Measurements from ENCODE around the gene CTSZ.
A peak's percentile ranks its signal among the peaks of the same experiment; 100 is the strongest.

CTSZ gene

GRCh38 chr20:59010995-59011873 is 4.2 kb upstream of the CTSZ start:
- no peak overlapping the region for H3K4me3 ChIP-seq (ENCODE audit: low read depth, low read length)
- H3K36me3 ChIP-seq (replicated peaks), result no peaks in the 10 kb centered on the region
- no peaks in the 10 kb centered on the region for H3K27me3 ChIP-seq (replicated peaks)
- in situ Hi-C loops (cut with HindIII; ENCODE audit: low pct_ligation_motif_present, low sequenced_read_pairs), result no loop called here
- TF ChIP-seq, protein P1, sequence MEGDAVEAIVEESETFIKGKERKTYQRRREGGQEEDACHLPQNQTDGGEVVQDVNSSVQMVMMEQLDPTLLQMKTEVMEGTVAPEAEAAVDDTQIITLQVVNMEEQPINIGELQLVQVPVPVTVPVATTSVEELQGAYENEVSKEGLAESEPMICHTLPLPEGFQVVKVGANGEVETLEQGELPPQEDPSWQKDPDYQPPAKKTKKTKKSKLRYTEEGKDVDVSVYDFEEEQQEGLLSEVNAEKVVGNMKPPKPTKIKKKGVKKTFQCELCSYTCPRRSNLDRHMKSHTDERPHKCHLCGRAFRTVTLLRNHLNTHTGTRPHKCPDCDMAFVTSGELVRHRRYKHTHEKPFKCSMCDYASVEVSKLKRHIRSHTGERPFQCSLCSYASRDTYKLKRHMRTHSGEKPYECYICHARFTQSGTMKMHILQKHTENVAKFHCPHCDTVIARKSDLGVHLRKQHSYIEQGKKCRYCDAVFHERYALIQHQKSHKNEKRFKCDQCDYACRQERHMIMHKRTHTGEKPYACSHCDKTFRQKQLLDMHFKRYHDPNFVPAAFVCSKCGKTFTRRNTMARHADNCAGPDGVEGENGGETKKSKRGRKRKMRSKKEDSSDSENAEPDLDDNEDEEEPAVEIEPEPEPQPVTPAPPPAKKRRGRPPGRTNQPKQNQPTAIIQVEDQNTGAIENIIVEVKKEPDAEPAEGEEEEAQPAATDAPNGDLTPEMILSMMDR (IDR thresholded peaks at IDR 0.05; ENCODE audit: low read depth, low read length, missing control alignments), result no peak
- peak overlapping the region; percentile 74 for H3K27ac ChIP-seq
- DNase-seq, result peak; percentile 93

- peak overlapping the region; percentile 74 for H3K27ac ChIP-seq
Observed at GRCh38 chr20:59010321-59010994, 3.4 kb upstream of the CTSZ start.

GRCh38 chr20:59008715-59009336 is 1.8 kb upstream of the CTSZ start:
- no peak overlapping the region for H3K27ac ChIP-seq
- in situ Hi-C loops (cut with HindIII; ENCODE audit: low pct_ligation_motif_present, low sequenced_read_pairs), result no loop called here
- H3K27me3 ChIP-seq (replicated peaks), result no peaks in the 10 kb centered on the region
- H3K36me3 ChIP-seq (replicated peaks), result no peaks in the 10 kb centered on the region
- DNase-seq, result no peak
- TF ChIP-seq, protein P1 (IDR thresholded peaks at IDR 0.05; ENCODE audit: low read depth, low read length, missing control alignments), result no peak
- H3K4me3 ChIP-seq (ENCODE audit: low read depth, low read length), result no peak overlapping the region

More at GRCh38 chr20:59010321-59010994, 3.4 kb upstream of the CTSZ start:
- TF ChIP-seq, protein P1 (IDR thresholded peaks at IDR 0.05; ENCODE audit: low read depth, low read length, missing control alignments), result no peak
- no peak overlapping the region for H3K4me3 ChIP-seq (ENCODE audit: low read depth, low read length)
- no peaks in the 10 kb centered on the region for H3K27me3 ChIP-seq (replicated peaks)
- no peaks in the 10 kb centered on the region for H3K36me3 ChIP-seq (replicated peaks)
- no peak for DNase-seq
- in situ Hi-C loops (cut with HindIII; ENCODE audit: low pct_ligation_motif_present, low sequenced_read_pairs), result no loop called here

GRCh38 chr20:59007665-59008511 is 834 bp upstream of the CTSZ start:
- TF ChIP-seq, protein P1 (IDR thresholded peaks at IDR 0.05; ENCODE audit: low read depth, low read length, missing control alignments), result no peak
- H3K27me3 ChIP-seq (replicated peaks), result no peaks in the 10 kb centered on the region
- peak overlapping the region; percentile 58 for H3K27ac ChIP-seq
- no peak for DNase-seq
- in situ Hi-C loops (cut with HindIII; ENCODE audit: low pct_ligation_motif_present, low sequenced_read_pairs), result no loop called here
- peak overlapping the region; percentile 60 for H3K4me3 ChIP-seq (ENCODE audit: low read depth, low read length)
- H3K36me3 ChIP-seq (replicated peaks), result no peaks in the 10 kb centered on the region

GRCh38 chr20:59006167-59006863 is 739 bp downstream of the CTSZ start:
- no peak for DNase-seq
- peak overlapping the region; percentile 58 for H3K27ac ChIP-seq
- peak overlapping the region; percentile 60 for H3K4me3 ChIP-seq (ENCODE audit: low read depth, low read length)
- TF ChIP-seq, protein P1 (IDR thresholded peaks at IDR 0.05; ENCODE audit: low read depth, low read length, missing control alignments), result no peak
- H3K36me3 ChIP-seq (replicated peaks), result peaks cover 1% of the 10 kb centered on the region
- H3K27me3 ChIP-seq (replicated peaks), result no peaks in the 10 kb centered on the region
- in situ Hi-C loops (cut with HindIII; ENCODE audit: low pct_ligation_motif_present, low sequenced_read_pairs), result no loop called here

All from brain microvascular endothelial cell (primary cell).